ENCODE data around the gene DBH.

DBH gene

DNA sequence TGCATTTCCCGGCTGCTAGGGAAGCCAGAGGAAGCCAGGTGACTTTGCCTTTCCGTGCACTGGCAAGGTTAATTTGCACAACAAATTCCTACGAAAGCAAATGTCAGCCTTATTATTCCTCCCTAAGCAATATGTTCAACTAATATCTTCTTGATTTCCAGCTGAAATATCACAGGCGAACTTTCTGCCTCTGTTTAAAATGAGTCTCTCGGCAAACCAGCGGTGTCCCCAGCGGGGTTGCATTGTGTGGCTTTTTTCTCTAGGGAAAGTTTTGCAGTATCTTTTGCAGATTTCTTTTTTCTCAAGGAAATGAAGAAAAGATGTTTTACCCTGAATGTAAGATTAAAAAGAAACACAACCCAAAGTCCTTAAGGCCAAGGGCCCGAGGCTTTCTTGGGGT, 1.9 kb downstream of the DBH start:
- no peaks in the 10 kb centered on the region for H3K9me3 ChIP-seq (ENCODE audit: control insufficient read depth, insufficient read depth, low read length)
- H3K27ac ChIP-seq (ENCODE audit: low read depth, low read length) = no peak overlapping the region
- no peaks in the 10 kb centered on the region for H3K27me3 ChIP-seq (ENCODE audit: control insufficient read depth, insufficient read depth, low read length)
- H3K9ac ChIP-seq (ENCODE audit: low read depth, low read length) = no peak overlapping the region
- peaks cover 24% of the 10 kb centered on the region for H3K4me1 ChIP-seq (ENCODE audit: control insufficient read depth, insufficient read depth, low read length)
- no peak overlapping the region for H3K4me3 ChIP-seq (ENCODE audit: low read depth, low read length)
- H3K36me3 ChIP-seq (ENCODE audit: control insufficient read depth, insufficient read depth, low read length) = no peaks in the 10 kb centered on the region

DNA sequence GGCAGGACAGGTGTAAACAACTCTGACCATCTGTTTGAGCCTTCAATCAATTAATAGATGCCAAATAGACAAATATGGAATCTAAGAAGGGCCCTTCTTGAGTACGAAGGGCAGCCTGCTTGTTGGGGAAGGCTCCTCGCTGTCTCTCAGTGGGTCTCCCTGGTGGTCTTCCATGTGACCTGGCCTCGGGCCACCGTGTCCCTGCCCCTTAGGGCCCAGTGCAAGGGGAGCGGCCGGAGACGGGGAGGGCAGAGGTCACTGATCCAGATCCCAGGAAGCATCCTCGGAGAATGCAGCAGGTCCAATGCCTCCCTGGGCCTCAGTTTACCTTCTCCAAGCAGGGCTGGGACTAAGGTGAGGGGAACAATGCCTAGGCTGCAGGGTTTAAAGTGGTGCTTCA, 2.5 kb downstream of the DBH start:
- Histone ChIP-seq H3K27ac (ENCODE audit: low read depth, low read length) (no peak overlapping the region), H3K9me3 (ENCODE audit: control insufficient read depth, insufficient read depth, low read length) (no peaks in the 10 kb centered on the region), H3K4me3 (ENCODE audit: low read depth, low read length) (no peak overlapping the region), H3K36me3 (ENCODE audit: control insufficient read depth, insufficient read depth, low read length) (no peaks in the 10 kb centered on the region), H3K27me3 (ENCODE audit: control insufficient read depth, insufficient read depth, low read length) (no peaks in the 10 kb centered on the region), H3K4me1 (ENCODE audit: control insufficient read depth, insufficient read depth, low read length) (peaks cover 19% of the 10 kb centered on the region), H3K9ac (ENCODE audit: low read depth, low read length) (no peak overlapping the region)

DNA sequence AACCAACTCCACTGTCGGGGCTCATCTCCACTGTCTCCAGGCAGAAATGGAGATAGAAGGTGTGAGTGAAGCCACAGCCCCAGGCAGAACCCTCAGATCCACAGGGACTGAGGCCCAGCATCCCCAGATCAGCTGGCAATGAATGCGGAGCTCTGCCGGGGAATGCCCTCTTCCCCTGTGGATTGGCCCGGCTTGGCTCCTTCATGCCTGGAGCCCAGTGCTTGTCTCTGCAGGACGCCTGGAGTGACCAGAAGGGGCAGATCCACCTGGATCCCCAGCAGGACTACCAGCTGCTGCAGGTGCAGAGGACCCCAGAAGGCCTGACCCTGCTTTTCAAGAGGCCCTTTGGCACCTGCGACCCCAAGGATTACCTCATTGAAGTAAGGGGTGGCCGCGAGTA, 3.5 kb downstream of the DBH start:
- Histone ChIP-seq H3K27me3 (ENCODE audit: control insufficient read depth, insufficient read depth, low read length) (no peaks in the 10 kb centered on the region), H3K9me3 (ENCODE audit: control insufficient read depth, insufficient read depth, low read length) (no peaks in the 10 kb centered on the region), H3K36me3 (ENCODE audit: control insufficient read depth, insufficient read depth, low read length) (no peaks in the 10 kb centered on the region), H3K9ac (ENCODE audit: low read depth, low read length) (no peak overlapping the region), H3K27ac (ENCODE audit: low read depth, low read length) (no peak overlapping the region), H3K4me3 (ENCODE audit: low read depth, low read length) (no peak overlapping the region), H3K4me1 (ENCODE audit: control insufficient read depth, insufficient read depth, low read length) (peaks cover 12% of the 10 kb centered on the region)

GRCh38 chr9:133640160-133640559, 4.0 kb downstream of the DBH start:
- Histone ChIP-seq H3K4me3 (ENCODE audit: low read depth, low read length) (no peak overlapping the region), H3K4me1 (ENCODE audit: control insufficient read depth, insufficient read depth, low read length) (peaks cover 12% of the 10 kb centered on the region), H3K27me3 (ENCODE audit: control insufficient read depth, insufficient read depth, low read length) (no peaks in the 10 kb centered on the region), H3K36me3 (ENCODE audit: control insufficient read depth, insufficient read depth, low read length) (no peaks in the 10 kb centered on the region), H3K9me3 (ENCODE audit: control insufficient read depth, insufficient read depth, low read length) (no peaks in the 10 kb centered on the region), H3K9ac (ENCODE audit: low read depth, low read length) (no peak overlapping the region), H3K27ac (ENCODE audit: low read depth, low read length) (no peak overlapping the region)

DNA sequence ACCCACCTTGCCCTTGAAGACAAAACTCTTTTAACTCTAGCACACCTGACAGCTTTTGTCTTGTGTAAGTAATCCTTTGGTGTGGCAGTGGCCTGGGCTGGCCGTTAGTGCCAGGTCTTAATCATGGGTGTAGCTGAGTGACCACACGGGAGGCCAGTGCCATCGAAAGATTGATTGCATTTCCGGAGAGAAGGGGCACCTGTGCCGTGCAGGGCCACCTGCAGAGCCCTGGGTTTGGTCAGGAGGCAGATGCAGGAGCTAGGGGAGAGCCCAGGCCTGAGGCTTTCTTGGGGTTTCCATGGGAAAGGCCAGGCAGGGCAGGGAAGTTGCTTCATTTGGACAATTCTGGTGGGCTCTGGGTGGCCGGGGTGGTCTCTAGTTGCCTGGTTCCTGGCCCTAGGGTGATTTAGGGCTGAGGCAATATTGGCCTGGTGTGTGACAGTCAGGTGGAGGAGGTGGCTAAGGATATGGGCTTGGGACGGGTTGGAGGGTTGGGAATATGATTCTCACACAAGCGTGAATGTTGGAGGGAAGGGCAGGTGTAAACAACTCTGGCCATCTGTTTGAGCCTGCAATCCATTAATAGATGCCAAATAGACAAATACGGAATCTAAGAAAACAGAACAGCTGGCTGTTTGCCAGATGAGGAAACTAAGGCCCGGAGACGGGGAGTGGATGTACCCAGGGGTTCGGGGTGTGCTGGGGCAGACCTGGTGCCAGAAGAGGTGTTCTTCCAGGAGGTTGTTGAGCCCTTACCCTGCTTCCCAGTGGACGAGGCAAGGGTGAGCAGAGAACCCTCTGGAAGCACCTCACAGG, 4.6 kb downstream of the DBH start:
- peaks cover 12% of the 10 kb centered on the region for H3K4me1 ChIP-seq (ENCODE audit: control insufficient read depth, insufficient read depth, low read length)
- H3K36me3 ChIP-seq (ENCODE audit: control insufficient read depth, insufficient read depth, low read length) = no peaks in the 10 kb centered on the region
- H3K9me3 ChIP-seq (ENCODE audit: control insufficient read depth, insufficient read depth, low read length) = no peaks in the 10 kb centered on the region
- no peak overlapping the region for H3K27ac ChIP-seq (ENCODE audit: low read depth, low read length)
- no peak overlapping the region for H3K9ac ChIP-seq (ENCODE audit: low read depth, low read length)
- no peaks in the 10 kb centered on the region for H3K27me3 ChIP-seq (ENCODE audit: control insufficient read depth, insufficient read depth, low read length)
- no peak overlapping the region for H3K4me3 ChIP-seq (ENCODE audit: low read depth, low read length)

DNA sequence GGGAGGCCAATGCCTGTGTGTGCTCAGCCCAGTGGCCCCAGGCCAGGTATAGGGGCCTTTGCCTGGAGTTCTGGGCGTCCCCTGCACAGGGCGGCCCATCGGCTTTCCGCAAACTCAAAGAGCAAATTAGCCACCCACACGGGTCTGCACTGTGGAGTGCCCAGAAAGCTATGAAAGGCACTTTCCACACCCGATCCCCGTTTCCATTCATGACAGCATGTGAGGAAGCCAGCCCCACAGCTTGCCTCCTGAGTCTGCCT, 5.2 kb downstream of the DBH start:
- Histone ChIP-seq H3K27me3 (ENCODE audit: control insufficient read depth, insufficient read depth, low read length) (no peaks in the 10 kb centered on the region), H3K9ac (ENCODE audit: low read depth, low read length) (no peak overlapping the region; the same call in 1 of the 2 replicates), H3K4me3 (ENCODE audit: low read depth, low read length) (no peak overlapping the region), H3K4me1 (ENCODE audit: control insufficient read depth, insufficient read depth, low read length) (peaks cover 12% of the 10 kb centered on the region), H3K36me3 (ENCODE audit: control insufficient read depth, insufficient read depth, low read length) (no peaks in the 10 kb centered on the region), H3K27ac (ENCODE audit: low read depth, low read length) (no peak overlapping the region), H3K9me3 (ENCODE audit: control insufficient read depth, insufficient read depth, low read length) (no peaks in the 10 kb centered on the region)

DNA sequence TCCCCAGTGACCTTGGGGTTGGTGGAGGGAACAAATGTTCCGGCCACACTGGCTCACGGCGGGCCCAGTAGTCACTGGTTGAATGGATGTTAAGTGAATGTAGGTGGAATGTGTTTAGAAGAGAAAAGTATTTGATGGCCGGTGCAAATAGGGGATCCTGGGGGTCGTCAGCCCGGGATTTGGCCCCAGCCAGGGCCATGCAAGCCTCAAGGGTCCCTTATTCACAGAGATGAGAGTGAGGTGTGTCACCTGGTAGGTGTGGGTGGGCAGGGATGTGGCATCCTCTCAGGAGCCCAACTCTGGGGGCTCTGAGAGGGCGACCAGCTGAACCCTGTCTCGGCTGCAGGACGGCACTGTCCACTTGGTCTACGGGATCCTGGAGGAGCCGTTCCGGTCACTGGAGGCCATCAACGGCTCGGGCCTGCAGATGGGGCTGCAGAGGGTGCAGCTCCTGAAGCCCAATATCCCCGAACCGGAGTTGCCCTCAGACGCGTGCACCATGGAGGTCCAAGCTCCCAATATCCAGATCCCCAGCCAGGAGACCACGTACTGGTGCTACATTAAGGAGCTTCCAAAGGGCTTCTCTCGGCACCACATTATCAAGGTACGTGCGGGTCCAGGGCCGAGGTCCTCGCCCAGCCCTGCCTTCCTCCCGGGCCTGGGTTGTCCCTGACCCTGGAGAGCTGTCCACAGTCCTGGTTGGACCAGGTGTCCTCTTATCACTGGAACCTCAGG, 5.9 kb downstream of the DBH start:
- Histone ChIP-seq H3K9me3 (ENCODE audit: control insufficient read depth, insufficient read depth, low read length) (no peaks in the 10 kb centered on the region), H3K4me1 (ENCODE audit: control insufficient read depth, insufficient read depth, low read length) (peaks cover 12% of the 10 kb centered on the region), H3K9ac (ENCODE audit: low read depth, low read length) (no peak overlapping the region; the same call in 1 of the 2 replicates), H3K27ac (ENCODE audit: low read depth, low read length) (no peak overlapping the region), H3K27me3 (ENCODE audit: control insufficient read depth, insufficient read depth, low read length) (no peaks in the 10 kb centered on the region), H3K4me3 (ENCODE audit: low read depth, low read length) (no peak overlapping the region), H3K36me3 (ENCODE audit: control insufficient read depth, insufficient read depth, low read length) (no peaks in the 10 kb centered on the region)

- Histone ChIP-seq H3K9me3 (ENCODE audit: control insufficient read depth, insufficient read depth, low read length) (no peaks in the 10 kb centered on the region), H3K9ac (ENCODE audit: low read depth, low read length) (no peak overlapping the region), H3K4me1 (ENCODE audit: control insufficient read depth, insufficient read depth, low read length) (peaks cover 6% of the 10 kb centered on the region), H3K27ac (ENCODE audit: low read depth, low read length) (no peak overlapping the region), H3K27me3 (ENCODE audit: control insufficient read depth, insufficient read depth, low read length) (no peaks in the 10 kb centered on the region), H3K36me3 (ENCODE audit: control insufficient read depth, insufficient read depth, low read length) (no peaks in the 10 kb centered on the region), H3K4me3 (ENCODE audit: low read depth, low read length) (no peak overlapping the region)
These were observed 6.7 kb downstream of the DBH start for GRCh38 chr9:133642708-133643361.

DNA sequence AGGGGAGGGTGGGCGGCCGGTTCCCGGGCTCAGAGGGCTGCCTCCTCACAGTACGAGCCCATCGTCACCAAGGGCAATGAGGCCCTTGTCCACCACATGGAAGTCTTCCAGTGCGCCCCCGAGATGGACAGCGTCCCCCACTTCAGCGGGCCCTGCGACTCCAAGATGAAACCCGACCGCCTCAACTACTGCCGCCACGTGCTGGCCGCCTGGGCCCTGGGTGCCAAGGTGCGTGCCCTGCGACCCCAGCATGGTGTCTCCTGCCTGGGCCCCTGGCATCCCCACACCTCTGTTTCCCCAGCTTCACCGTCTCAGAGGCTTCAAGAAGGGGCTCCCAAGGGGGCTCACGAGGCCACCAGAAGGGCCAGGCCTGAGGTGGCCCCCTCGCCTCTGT, 7.2 kb downstream of the DBH start:
- H3K27me3 ChIP-seq (ENCODE audit: control insufficient read depth, insufficient read depth, low read length) = no peaks in the 10 kb centered on the region
- H3K9ac ChIP-seq (ENCODE audit: low read depth, low read length) = no peak overlapping the region
- H3K4me3 ChIP-seq (ENCODE audit: low read depth, low read length) = no peak overlapping the region
- H3K4me1 ChIP-seq (ENCODE audit: control insufficient read depth, insufficient read depth, low read length) = 0 out of 2 replicates have a peak, but pooled peaks cover under 1% of the 10 kb centered on the region
- H3K36me3 ChIP-seq (ENCODE audit: control insufficient read depth, insufficient read depth, low read length) = no peaks in the 10 kb centered on the region
- H3K27ac ChIP-seq (ENCODE audit: low read depth, low read length) = no peak overlapping the region
- H3K9me3 ChIP-seq (ENCODE audit: control insufficient read depth, insufficient read depth, low read length) = no peaks in the 10 kb centered on the region

GRCh38 chr9:133643978-133644760, 8.0 kb downstream of the DBH start:
- Histone ChIP-seq H3K36me3 (ENCODE audit: control insufficient read depth, insufficient read depth, low read length) (no peaks in the 10 kb centered on the region), H3K4me3 (ENCODE audit: low read depth, low read length) (no peak overlapping the region), H3K27me3 (ENCODE audit: control insufficient read depth, insufficient read depth, low read length) (no peaks in the 10 kb centered on the region), H3K9me3 (ENCODE audit: control insufficient read depth, insufficient read depth, low read length) (no peaks in the 10 kb centered on the region), H3K4me1 (ENCODE audit: control insufficient read depth, insufficient read depth, low read length) (no peaks in the 10 kb centered on the region), H3K9ac (ENCODE audit: low read depth, low read length) (no peak overlapping the region), H3K27ac (ENCODE audit: low read depth, low read length) (no peak overlapping the region)

All from HUES48 (cell line).